IPS-20b (cell line): Measurements from ENCODE around the gene UHRF1.

Experiments
- H3K27ac ChIP-seq: one replicate; pipeline ENCODE4 v1.5.1; 2013; ENCODE audit warnings: low read length
- H3K27me3 ChIP-seq: 2 replicates; pipeline ENCODE4 v1.6.1; 2013; ENCODE audit warnings: mild to moderate bottlenecking, low read length, inconsistent platforms; ENCODE audit not compliant: insufficient read depth
- H3K36me3 ChIP-seq: 2 replicates; pipeline ENCODE4 v1.6.1; 2013; ENCODE audit warnings: low read depth, mild to moderate bottlenecking, inconsistent platforms, low read length, moderate library complexity; ENCODE audit not compliant: insufficient read depth
- H3K4me1 ChIP-seq: 2 replicates; pipeline ENCODE4 v1.6.1; 2013; ENCODE audit warnings: mild to moderate bottlenecking, control low read depth, inconsistent platforms, low read length, moderate library complexity; ENCODE audit not compliant: insufficient read depth
- H3K4me3 ChIP-seq: 2 replicates; pipeline ENCODE4 v1.5.1; 2013; ENCODE audit warnings: mild to moderate bottlenecking, low read length, inconsistent platforms
- H3K9ac ChIP-seq: 2 replicates; pipeline ENCODE4 v1.6.1; 2013; ENCODE audit warnings: low read depth, mild to moderate bottlenecking, inconsistent platforms, low read length, moderate library complexity
- H3K9me3 ChIP-seq: 2 replicates; pipeline ENCODE4 v1.6.1; 2013; ENCODE audit warnings: mild to moderate bottlenecking, low read depth, low read length, inconsistent platforms; ENCODE audit not compliant: insufficient read depth

Gene UHRF1

DNA sequence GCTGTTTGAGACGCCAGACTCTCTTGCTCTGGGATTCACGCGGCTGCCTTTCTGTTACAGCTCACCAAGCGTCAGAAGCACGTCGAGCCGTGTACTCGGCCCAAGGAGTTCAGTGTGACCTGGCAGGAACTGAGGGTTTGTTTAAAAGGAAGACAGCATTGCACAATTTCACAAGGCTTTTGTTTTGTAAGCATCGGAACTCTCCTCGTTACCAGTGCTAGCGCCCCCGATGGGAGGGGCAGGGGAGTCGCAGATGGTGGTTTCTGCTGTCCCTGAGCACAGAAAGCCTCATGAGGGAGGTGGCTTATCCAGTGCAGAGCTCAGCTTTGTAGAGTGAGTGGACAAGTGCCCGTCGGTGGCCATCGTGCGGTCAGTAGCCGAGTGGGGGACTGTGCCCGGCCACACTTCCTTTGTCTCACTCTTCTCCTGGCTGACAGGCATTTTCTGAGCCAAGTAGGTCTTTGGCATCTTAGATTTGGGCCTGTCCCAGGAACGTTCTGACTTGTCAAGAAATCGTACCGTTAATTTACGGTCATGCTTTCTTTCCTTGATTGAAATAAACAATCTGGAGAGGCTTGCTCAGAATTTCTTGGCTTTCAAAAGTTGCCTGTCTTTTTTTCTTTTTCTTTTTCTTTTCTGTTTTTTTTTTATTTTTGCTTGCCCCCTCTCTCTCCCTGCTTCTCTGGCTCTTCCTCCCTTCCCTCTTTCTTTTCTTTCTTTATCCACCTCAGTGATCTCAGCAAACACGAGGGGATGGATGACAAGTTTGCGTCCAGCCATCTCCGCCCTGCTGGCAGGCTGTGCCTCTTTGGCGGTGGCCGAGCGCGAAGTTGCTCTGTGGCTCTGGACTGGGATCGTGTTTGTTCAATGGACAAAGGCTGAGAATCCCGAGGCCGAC lies 67.3 kb downstream of the UHRF1 start:
- Histone ChIP-seq H3K4me1 (peaks cover under 1% of the 10 kb centered on the region; the same call in 1 of the 2 replicates), H3K36me3 (no peaks in the 10 kb centered on the region), H3K27me3 (no peaks in the 10 kb centered on the region), H3K9ac (no peak overlapping the region), H3K27ac (no peak overlapping the region), H3K9me3 (no peaks in the 10 kb centered on the region), H3K4me3 (no peak overlapping the region)

- Histone ChIP-seq H3K4me3 (no peak overlapping the region), H3K4me1 (no peaks in the 10 kb centered on the region), H3K9ac (no peak overlapping the region), H3K36me3 (no peaks in the 10 kb centered on the region), H3K27ac (no peak overlapping the region), H3K9me3 (no peaks in the 10 kb centered on the region), H3K27me3 (no peaks in the 10 kb centered on the region)
Observed at GRCh38 chr19:4977299-4978174, 68.2 kb downstream of the UHRF1 start.

DNA sequence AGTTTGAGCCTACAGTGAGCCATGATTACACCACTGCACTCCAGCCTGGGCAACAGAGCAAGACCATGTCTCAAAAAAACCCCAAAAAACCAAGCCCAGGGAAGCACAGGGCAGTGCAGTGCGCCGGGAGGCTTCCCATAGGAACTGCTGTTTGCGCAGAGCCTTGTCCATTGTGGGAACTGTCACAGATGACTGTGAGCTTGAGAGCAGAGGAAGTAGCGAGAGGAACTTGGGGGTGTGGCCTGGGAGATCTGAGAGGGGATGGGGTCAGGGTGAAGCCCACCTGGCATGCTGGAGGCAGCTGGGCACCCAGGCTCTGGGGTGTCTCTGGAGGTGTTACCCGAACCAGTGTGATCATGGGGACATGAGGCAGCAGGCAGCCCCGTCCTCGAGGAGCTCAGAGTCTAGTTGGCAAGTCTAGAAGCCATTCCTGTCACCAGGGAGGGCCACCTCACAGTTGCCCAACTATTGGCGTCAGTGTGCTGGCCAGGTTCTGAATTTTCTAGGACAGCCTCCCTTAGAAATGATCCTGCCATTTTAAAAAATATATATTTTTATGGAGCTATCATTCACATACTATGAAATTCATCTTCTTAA lies 70.0 kb downstream of the UHRF1 start:
- Histone ChIP-seq H3K4me1 (peaks cover 5% of the 10 kb centered on the region; the same call in 1 of the 2 replicates), H3K9ac (no peak overlapping the region), H3K27ac (no peak overlapping the region), H3K9me3 (no peaks in the 10 kb centered on the region), H3K36me3 (no peaks in the 10 kb centered on the region), H3K4me3 (no peak overlapping the region), H3K27me3 (no peaks in the 10 kb centered on the region)

DNA sequence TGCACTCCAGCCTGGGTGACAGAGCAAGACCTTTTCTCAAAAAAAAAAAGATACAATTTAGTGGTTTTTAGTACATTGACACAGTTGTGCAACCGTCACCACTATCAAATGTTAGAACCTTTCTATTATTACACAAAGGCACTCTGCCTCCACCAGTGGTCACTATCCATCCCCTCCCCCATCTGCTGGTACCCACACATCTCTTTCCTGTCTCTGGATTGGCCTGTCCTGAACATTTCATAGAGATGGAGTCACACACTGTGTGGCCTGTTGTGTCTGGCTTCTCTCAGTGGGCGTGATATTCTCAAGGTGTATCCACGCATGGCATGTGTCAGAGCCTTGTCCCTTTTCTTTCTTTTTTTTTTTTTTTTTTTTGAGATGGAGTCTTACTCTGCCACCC lies 70.8 kb downstream of the UHRF1 start:
- no peak overlapping the region for H3K27ac ChIP-seq

GRCh38 chr19:4980838-4981680 lies 71.8 kb downstream of the UHRF1 start:
- Histone ChIP-seq H3K9me3 (no peaks in the 10 kb centered on the region), H3K4me1 (peaks cover 5% of the 10 kb centered on the region; the same call in 1 of the 2 replicates), H3K9ac (no peak overlapping the region), H3K4me3 (no peak overlapping the region), H3K27ac (no peak overlapping the region), H3K36me3 (no peaks in the 10 kb centered on the region), H3K27me3 (no peaks in the 10 kb centered on the region)

More for the DNA sequence above, 70.8 kb downstream of the UHRF1 start:
- Histone ChIP-seq H3K4me1 (peaks cover 5% of the 10 kb centered on the region; the same call in 1 of the 2 replicates), H3K9me3 (no peaks in the 10 kb centered on the region), H3K36me3 (no peaks in the 10 kb centered on the region), H3K9ac (no peak overlapping the region), H3K4me3 (no peak overlapping the region), H3K27me3 (no peaks in the 10 kb centered on the region)

- Histone ChIP-seq H3K36me3 (no peaks in the 10 kb centered on the region), H3K9me3 (no peaks in the 10 kb centered on the region), H3K4me1 (peaks cover 5% of the 10 kb centered on the region; the same call in 1 of the 2 replicates), H3K27ac (no peak overlapping the region), H3K4me3 (no peak overlapping the region), H3K9ac (no peak overlapping the region), H3K27me3 (no peaks in the 10 kb centered on the region)
Observed at GRCh38 chr19:4981681-4981958, 72.3 kb downstream of the UHRF1 start.

GRCh38 chr19:4983346-4984105 lies 74.2 kb downstream of the UHRF1 start:
- Histone ChIP-seq H3K9me3 (no peaks in the 10 kb centered on the region), H3K27me3 (no peaks in the 10 kb centered on the region), H3K4me1 (peaks cover 5% of the 10 kb centered on the region; the same call in 1 of the 2 replicates), H3K27ac (no peak overlapping the region), H3K4me3 (no peak overlapping the region), H3K36me3 (no peaks in the 10 kb centered on the region), H3K9ac (no peak overlapping the region)

- H3K9ac ChIP-seq = no peak overlapping the region; the same call in 1 of the 2 replicates
- no peaks in the 10 kb centered on the region for H3K27me3 ChIP-seq
- no peak overlapping the region for H3K4me3 ChIP-seq
- H3K36me3 ChIP-seq = no peaks in the 10 kb centered on the region
- peaks cover 5% of the 10 kb centered on the region; the same call in 1 of the 2 replicates for H3K4me1 ChIP-seq
- no peak overlapping the region for H3K27ac ChIP-seq
- H3K9me3 ChIP-seq = no peaks in the 10 kb centered on the region
Observed at GRCh38 chr19:4984106-4984380, 74.7 kb downstream of the UHRF1 start.

- peaks cover 5% of the 10 kb centered on the region; the same call in 1 of the 2 replicates for H3K4me1 ChIP-seq
- H3K9ac ChIP-seq = no peak overlapping the region; the same call in 1 of the 2 replicates
- H3K27me3 ChIP-seq = no peaks in the 10 kb centered on the region
- no peak overlapping the region for H3K27ac ChIP-seq
- no peak overlapping the region for H3K4me3 ChIP-seq
- H3K36me3 ChIP-seq = no peaks in the 10 kb centered on the region
- no peaks in the 10 kb centered on the region for H3K9me3 ChIP-seq
Observed at GRCh38 chr19:4984438-4984990, 75.2 kb downstream of the UHRF1 start.

DNA sequence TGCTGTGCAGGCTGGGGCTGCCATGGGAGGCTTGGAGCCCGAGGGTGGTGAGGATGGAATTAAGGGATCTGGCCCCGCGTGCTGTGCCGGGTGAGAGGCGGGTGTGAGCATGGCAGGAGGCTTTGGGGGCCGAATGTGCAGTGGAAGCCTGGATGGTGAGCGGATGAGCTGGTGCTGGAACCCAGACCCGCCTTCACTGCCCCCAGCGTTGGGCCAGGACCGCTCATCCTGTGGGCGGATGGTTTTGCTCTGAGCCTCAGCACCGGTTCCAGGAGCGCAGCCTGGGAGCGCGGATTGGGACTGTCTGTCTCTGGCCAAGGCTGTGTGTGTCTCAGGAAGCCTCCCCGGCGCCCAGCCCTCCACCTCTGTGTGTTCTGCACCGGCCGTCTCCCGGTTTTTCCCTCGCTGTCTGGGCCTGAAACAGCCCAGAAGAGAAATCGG lies 76.3 kb downstream of the UHRF1 start:
- no peaks in the 10 kb centered on the region for H3K36me3 ChIP-seq
- no peak overlapping the region for H3K27ac ChIP-seq
- no peak overlapping the region for H3K9ac ChIP-seq
- no peak overlapping the region for H3K4me3 ChIP-seq
- H3K4me1 ChIP-seq = peaks cover 5% of the 10 kb centered on the region; the same call in 1 of the 2 replicates
- H3K9me3 ChIP-seq = no peaks in the 10 kb centered on the region
- H3K27me3 ChIP-seq = no peaks in the 10 kb centered on the region
